K562 (cell line): ENCODE results near the gene CD22. TPM values are rescaled to one million over a fixed set of nuclear protein-coding genes. Genes with fewer than 3 reads are reported as not detected.

Experiments
- ATAC-seq: fragments of 200-7000 bp; cut with Tn5 transposase; 3 replicates; pipeline ENCODE4 v1.9.1; 2020; ENCODE audit warnings: moderate library complexity
- BruUV-seq: library from RNA; stranded (reverse); fragments of 400-500 nt; replicated peaks from 2 replicates; lab custom pipeline; 2021; lab: Mats Ljungman, UMichigan
- CTCF ChIA-PET: fragments of 300-600 bp; formaldehyde crosslinking; extraction: SDS; loops from one replicate; lab custom pipeline; 2021; ENCODE audit warnings: low intra/inter-chr PET ratio; lab: Yijun Ruan, JAX
- POLR2A ChIA-PET: fragments of 300-600, 350-650 bp; sonication (Branson Sonifier 250); formaldehyde crosslinking; extraction: SDS; loops from one replicate; lab custom pipeline; 2021; ENCODE audit warnings: antibody characterized with exemption, inconsistent platforms; lab: Yijun Ruan, JAX
- DNase-seq, 4 experiments: peaks; one replicate each; pipeline versions ENCODE4 v3.0.0 to v3.0.0-alpha.2; 2011 to 2018; ENCODE audit warnings: low spot score in 3 of 4, mixed read lengths in 3 of 4; ENCODE audit errors: extremely low read depth in 1 of 4
- FAIRE-seq: peaks from 2 replicates; lab custom pipeline; 2011; peaks lifted over from hg19 to GRCh38; lab: Jason Lieb, UNC
- H2AFZ ChIP-seq: 2 replicates; pipeline ENCODE4 v1.6.0; 2011; ENCODE audit warnings: low read depth, low read length, control low read depth, inconsistent platforms
- H3K27ac ChIP-seq: fragments of 200-600 bp; 3 replicates; pipeline ENCODE4 v1.8.0; 2011; ENCODE audit warnings: low read depth, mild to moderate bottlenecking, control low read depth, inconsistent platforms, low read length, moderate library complexity, mixed read lengths; ENCODE audit errors: extremely low read depth
- H3K27me3 ChIP-seq, 2 experiments: fragments of 300-600 bp in 1 of 2; 2 replicates in 1 of 2; 3 replicates in 1 of 2; pipeline versions ENCODE4 v1.6.0 to v1.8.0; 2011; ENCODE audit warnings: inconsistent platforms in 2 of 2, low read length in 2 of 2, mild to moderate bottlenecking in 1 of 2, mixed read lengths in 1 of 2, moderate library complexity in 1 of 2; ENCODE audit not compliant: control insufficient read depth in 2 of 2, insufficient read depth in 2 of 2
- H3K36me3 ChIP-seq: fragments of 300-600 bp; 3 replicates; pipeline ENCODE4 v1.8.0; 2011; ENCODE audit warnings: mild to moderate bottlenecking, low read length, inconsistent platforms; ENCODE audit not compliant: control insufficient read depth, insufficient read depth
- H3K4me1 ChIP-seq, 2 experiments: fragments of 200-600 bp in 1 of 2; replicated peaks in 1 of 2; 2 replicates in 1 of 2; 3 replicates in 1 of 2; pipeline versions ENCODE4 v1.5.1 to v1.8.0; 2011; ENCODE audit warnings: inconsistent platforms in 2 of 2, low read length in 2 of 2, mild to moderate bottlenecking in 1 of 2, mixed read lengths in 1 of 2, moderate library complexity in 1 of 2; ENCODE audit not compliant: control insufficient read depth in 2 of 2, insufficient read depth in 2 of 2
- H3K4me2 ChIP-seq: 2 replicates; pipeline ENCODE4 v1.6.1; 2011; ENCODE audit warnings: low read length, control low read depth, inconsistent platforms, mixed read lengths; ENCODE audit not compliant: insufficient read depth
- H3K4me3 ChIP-seq: fragments of 200-600 bp; sonication (generic), shearing (Covaris generic); 2 replicates; pipeline ENCODE4 v1.5.1; 2016; ENCODE audit warnings: control low read depth, inconsistent platforms
- H3K79me2 ChIP-seq: fragments of 200-600 bp; 3 replicates; pipeline ENCODE4 v1.8.0; 2011; ENCODE audit warnings: low read length, inconsistent platforms; ENCODE audit not compliant: control insufficient read depth, insufficient read depth
- H3K9ac ChIP-seq, 2 experiments: 2 replicates each; pipeline versions ENCODE4 v1.6.0 to v1.6.1; 2011; ENCODE audit warnings: low read depth in 2 of 2, low read length in 2 of 2, control low read depth in 1 of 2, inconsistent platforms in 1 of 2, mild to moderate bottlenecking in 1 of 2, mixed read lengths in 1 of 2; ENCODE audit not compliant: insufficient read depth in 1 of 2
- H3K9me1 ChIP-seq: one replicate; pipeline ENCODE4 v1.6.0; 2011; ENCODE audit warnings: inconsistent platforms, mild to moderate bottlenecking, low read length, moderate library complexity; ENCODE audit not compliant: control insufficient read depth, insufficient read depth
- H3K9me3 ChIP-seq: replicated peaks from 2 replicates; pipeline ENCODE4 v1.5.1; 2011; ENCODE audit warnings: low read depth, low read length, inconsistent platforms; ENCODE audit not compliant: control insufficient read depth, insufficient read depth
- H4K20me1 ChIP-seq: replicated peaks from 2 replicates; pipeline ENCODE4 v1.6.1; 2011; ENCODE audit warnings: low read length, inconsistent platforms, mixed read lengths; ENCODE audit not compliant: control insufficient read depth, insufficient read depth
- ARID2 ChIP-seq: fragments of 450-650 bp; IDR thresholded peaks from 2 replicates; pipeline ENCODE4 v1.6.1; 2017; ENCODE audit warnings: antibody characterized with exemption, mild to moderate bottlenecking
- DIDO1 ChIP-seq: fragments of 450-650 bp; IDR thresholded peaks from 2 replicates; pipeline ENCODE4 v1.6.1; 2016; ENCODE audit warnings: low read depth, missing biosample characterization, missing genetic modification characterization
- DNMT1 ChIP-seq: fragments of 450-650 bp; IDR thresholded peaks from 2 replicates; pipeline ENCODE4 v1.6.1; 2016; ENCODE audit warnings: antibody characterized with exemption, mild to moderate bottlenecking
- HDGF ChIP-seq: fragments of 450-650 bp; IDR thresholded peaks from 2 replicates; pipeline ENCODE4 v1.6.1; 2016
- NCOA1 ChIP-seq: fragments of 450-650 bp; IDR thresholded peaks from 2 replicates; pipeline ENCODE4 v1.6.1; 2016; ENCODE audit warnings: low read depth
- ZNF121 ChIP-seq: sonication (generic); formaldehyde crosslinking; conservative IDR thresholded peaks from 2 replicates; pipeline ENCODE4 v1.8.0; 2022; ENCODE audit warnings: missing genetic modification reagents
- ZNF699 ChIP-seq: fragments of 250-450 bp; sonication (Bioruptor Pico); IDR thresholded peaks from 2 replicates; pipeline ENCODE4 v1.8.0; 2021; ENCODE audit warnings: mild to moderate bottlenecking, moderate library complexity; ENCODE audit not compliant: insufficient replicate concordance
- ZNF778 ChIP-seq: fragments of 450-650 bp; formaldehyde crosslinking; IDR thresholded peaks from 2 replicates; pipeline ENCODE4 v1.4.0; 2020; ENCODE audit warnings: mild to moderate bottlenecking, moderate library complexity
- ZNF79 ChIP-seq: fragments of 250-450 bp; sonication (Bioruptor Pico); IDR thresholded peaks from 2 replicates; pipeline ENCODE4 v1.4.0; 2020; ENCODE audit warnings: low read depth, mild to moderate bottlenecking, moderate library complexity
- WGBS: fragments of 100-300 bp; shearing (Covaris generic); methylation state at CpG from one replicate; pipeline ENCODE4 v1.1.6; 2016; ENCODE audit warnings: low coverage, mixed read lengths; ENCODE audit not compliant: insufficient coverage; ENCODE audit errors: missing lambda C conversion rate; 5-methylcytosine and 5-hydroxymethylcytosine counted together
- in situ Hi-C: fragments of 300-500 bp; cut with MboI; formaldehyde crosslinking; loops from 4 replicates; pipeline ENCODE4 v1.15.0; 2018; ENCODE audit warnings: inconsistent platforms, mixed read lengths
- intact Hi-C: fragments of 100-400 bp; cut with micrococcal nuclease; formaldehyde crosslinking; loops from 2 replicates; pipeline ENCODE4 v1.14.2; 2022
- polyA plus RNA-seq, 8 experiments: library from polyadenylated mRNA; depleted of rRNA in 4 of 8; stranded (reverse) in 5 of 8; unstranded in 3 of 8; fragments of >200 nt; fragmentation: Nextera tagmentation in 2 of 8; fragmentation: Illumina TruSeq in 1 of 8; extraction: Ambion mirVana in 2 of 8; extraction: Trizol in 1 of 8; gene quantifications; 2 replicates each; pipeline versions ENCODE4 v1.2.1 to v1.2.3, GENCODE V29; 2011 to 2014; ENCODE audit warnings: inconsistent platforms in 1 of 8, missing spikeins in 1 of 8
- total RNA-seq, 7 experiments: library from RNA; depleted of rRNA in 6 of 7; stranded (reverse); fragments of >200 nt in 6 of 7; fragmentation: Illumina TruSeq in 2 of 7; extraction: Trizol in 2 of 7; gene quantifications; 2 replicates each; pipeline versions ENCODE4 v1.2.1 to v1.2.3, GENCODE V29; 2011 to 2021; ENCODE audit warnings: low replicate concordance in 1 of 7
- TF ChIP-seq, protein P1 (sequence below): IDR thresholded peaks from 2 replicates; pipeline ENCODE4 v1.6.1; 2012; ENCODE audit warnings: low read depth, low read length, improper control_type of control experiment, borderline replicate concordance
- TF ChIP-seq, protein P2 (sequence below): fragments of 250-450 bp; sonication (Bioruptor Pico); IDR thresholded peaks from 2 replicates; pipeline ENCODE4 v1.8.0; 2021; ENCODE audit warnings: moderate library complexity, mild to moderate bottlenecking, inconsistent platforms

The CD22 gene
- total and polyA plus RNA-seq, 9 of the 15 experiments (the other 6 are each of a cell fraction or from before 2014, with no cell fraction given): 0.29 to 5.0 (median 3.5) TPM

DNA sequence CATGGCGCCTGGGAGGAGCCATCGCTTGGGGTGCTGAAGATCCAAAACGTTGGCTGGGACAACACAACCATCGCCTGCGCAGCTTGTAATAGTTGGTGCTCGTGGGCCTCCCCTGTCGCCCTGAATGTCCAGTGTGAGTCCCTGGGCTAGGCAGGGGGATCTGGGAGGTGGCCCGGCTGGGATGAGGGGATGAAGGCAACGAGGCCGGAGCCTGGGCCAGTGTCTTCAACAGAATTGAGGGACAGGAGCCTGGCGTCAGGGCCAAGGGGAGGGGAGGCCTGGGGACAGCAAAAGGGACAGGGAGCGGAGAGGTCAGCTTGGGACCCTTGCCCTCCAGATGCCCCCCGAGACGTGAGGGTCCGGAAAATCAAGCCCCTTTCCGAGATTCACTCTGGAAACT, 12.0 kb downstream of the CD22 start:
- H3K4me1 ChIP-seq: peaks cover 2 to 21% of the 10 kb centered on the region in 2 experiments; a peak in 2 of 5 replicates
- DNase-seq: no peak
- TF ChIP-seq ZNF79 (no peak), ZNF699 (no peak), ZNF121 (CRISPR knock-in tag) (no peak), DIDO1 (tag) (no peak), ZNF778 (CRISPR knock-in tag) (no peak), ARID2 (no peak), NCOA1 (no peak), HDGF (no peak), DNMT1 (no peak)
- TF ChIP-seq, protein P1, sequence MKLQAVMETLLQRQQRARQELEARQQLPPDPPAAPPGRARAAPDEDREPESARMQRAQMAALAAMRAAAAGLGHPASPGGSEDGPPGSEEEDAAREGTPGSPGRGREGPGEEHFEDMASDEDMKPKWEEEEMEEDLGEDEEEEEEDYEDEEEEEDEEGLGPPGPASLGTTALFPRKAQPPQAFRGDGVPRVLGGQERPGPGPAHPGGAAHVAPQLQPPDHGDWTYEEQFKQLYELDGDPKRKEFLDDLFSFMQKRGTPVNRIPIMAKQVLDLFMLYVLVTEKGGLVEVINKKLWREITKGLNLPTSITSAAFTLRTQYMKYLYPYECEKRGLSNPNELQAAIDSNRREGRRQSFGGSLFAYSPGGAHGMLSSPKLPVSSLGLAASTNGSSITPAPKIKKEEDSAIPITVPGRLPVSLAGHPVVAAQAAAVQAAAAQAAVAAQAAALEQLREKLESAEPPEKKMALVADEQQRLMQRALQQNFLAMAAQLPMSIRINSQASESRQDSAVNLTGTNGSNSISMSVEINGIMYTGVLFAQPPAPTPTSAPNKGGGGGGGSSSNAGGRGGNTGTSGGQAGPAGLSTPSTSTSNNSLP: no peak
- TF ChIP-seq, protein P2, sequence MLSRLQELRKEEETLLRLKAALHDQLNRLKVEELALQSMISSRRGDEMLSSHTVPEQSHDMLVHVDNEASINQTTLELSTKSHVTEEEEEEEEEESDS (CRISPR knock-in tag): no peak
- ChIA-PET CTCF (no interaction called here), POLR2A (interaction anchor here (0.6 to 1.0 kb wide), 2 partner anchors 8 to 438 kb away, joined by 3 to 4 read pairs; no protein-coding TSS in a partner anchor)
- H4K20me1 ChIP-seq: no peaks in the 10 kb centered on the region
- H3K4me3 ChIP-seq: no peak overlapping the region
- no peak overlapping the region for H2AFZ ChIP-seq
- intact Hi-C loops (no loop called here), in situ Hi-C loops (no loop called here)
- no peak for FAIRE-seq
- H3K79me2 ChIP-seq: no peaks in the 10 kb centered on the region
- H3K27ac ChIP-seq: no peak overlapping the region
- ATAC-seq: no peak
- H3K9me3 ChIP-seq: no peaks in the 10 kb centered on the region
- WGBS: 28% methylated on average over 16 of the region's 16 CpGs
- H3K4me2 ChIP-seq: no peak overlapping the region
- no peaks in the 10 kb centered on the region for H3K9me1 ChIP-seq
- H3K27me3 ChIP-seq: no peaks in the 10 kb centered on the region
- no peak overlapping the region for H3K9ac ChIP-seq
- H3K36me3 ChIP-seq: no peaks in the 10 kb centered on the region
- no TSS peak for BruUV-seq
